K562 (cell line): Measurements from ENCODE around the gene FBXO48. TPM values are rescaled to one million over a fixed set of nuclear protein-coding genes. Genes with fewer than 3 reads are reported as not detected.
A peak's percentile ranks its signal among the peaks of the same experiment; 100 is the strongest.

Source experiments
- CEBPG ChIP-seq, 3 experiments: fragments of 200-800 bp in 1 of 3; sonication (Bioruptor generic) in 1 of 3; sonication (generic) in 1 of 3; formaldehyde crosslinking in 1 of 3; IDR thresholded peaks in 2 of 3; conservative IDR thresholded peaks in 1 of 3; 2 replicates each; pipeline versions ENCODE4 v1.6.1 to v1.8.0; 2016 to 2022; ENCODE audit warnings: missing compliant biosample characterization in 2 of 3, missing genetic modification characterization in 2 of 3, mild to moderate bottlenecking in 1 of 3, missing genetic modification reagents in 1 of 3
- CEBPZ ChIP-seq: fragments of 150-350 bp; IDR thresholded peaks from 2 replicates; pipeline ENCODE4 v1.6.1; 2014; ENCODE audit warnings: low read depth, mild to moderate bottlenecking, low read length, borderline replicate concordance
- DDX20 ChIP-seq: fragments of 450-650 bp; IDR thresholded peaks from 2 replicates; pipeline ENCODE4 v1.6.1; 2016; ENCODE audit warnings: missing genetic modification characterization, low read depth, mild to moderate bottlenecking, missing compliant biosample characterization, moderate library complexity
- E2F5 ChIP-seq: sonication (generic); formaldehyde crosslinking; IDR thresholded peaks from 2 replicates; pipeline ENCODE4 v1.8.0; 2022; ENCODE audit warnings: mild to moderate bottlenecking, missing genetic modification reagents
- HDGF ChIP-seq: fragments of 450-650 bp; IDR thresholded peaks from 2 replicates; pipeline ENCODE4 v1.6.1; 2016
- MBD1 ChIP-seq: fragments of 250-450 bp; sonication (Bioruptor Pico); IDR thresholded peaks from 2 replicates; pipeline ENCODE4 v1.8.0; 2022; ENCODE audit warnings: inconsistent platforms
- MXD1 ChIP-seq: fragments of 250-450 bp; sonication (Bioruptor Pico); IDR thresholded peaks from 2 replicates; pipeline ENCODE4 v1.8.0; 2021; ENCODE audit warnings: borderline replicate concordance, mild to moderate bottlenecking, moderate library complexity; ENCODE audit not compliant: poor library complexity, severe bottlenecking
- NKRF ChIP-seq: fragments of 450-650 bp; IDR thresholded peaks from 2 replicates; pipeline ENCODE4 v1.6.1; 2016; ENCODE audit warnings: borderline replicate concordance
- RB1 ChIP-seq: fragments of 450-650 bp; IDR thresholded peaks from 2 replicates; pipeline ENCODE4 v1.6.1; 2017; ENCODE audit warnings: low read depth, mild to moderate bottlenecking
- SAFB2 ChIP-seq: fragments of 200-400 bp; formaldehyde crosslinking; IDR thresholded peaks from 2 replicates; pipeline ENCODE4 v1.6.1; 2018; ENCODE audit warnings: borderline replicate concordance, low read length, low read depth, moderate library complexity; ENCODE audit not compliant: severe bottlenecking
- SMAD3 ChIP-seq: fragments of 450-650 bp; formaldehyde crosslinking; conservative IDR thresholded peaks from 2 replicates; pipeline ENCODE4 v1.4.0; 2020; ENCODE audit warnings: mild to moderate bottlenecking
- STAT5A ChIP-seq: IDR thresholded peaks from 2 replicates; pipeline ENCODE4 v1.6.1; 2012; ENCODE audit warnings: low read length, inconsistent platforms, borderline replicate concordance
- TAL1 ChIP-seq: fragments of 450-650 bp; IDR thresholded peaks from 2 replicates; pipeline ENCODE4 v1.6.1; 2016; ENCODE audit warnings: mild to moderate bottlenecking
- ZC3H8 ChIP-seq: fragments of 450-650 bp; IDR thresholded peaks from 2 replicates; pipeline ENCODE4 v1.6.1; 2017
- ZNF347 ChIP-seq: fragments of 450-650 bp; formaldehyde crosslinking; IDR thresholded peaks from 2 replicates; pipeline ENCODE4 v1.4.0; 2020; ENCODE audit warnings: low read depth, mild to moderate bottlenecking, moderate library complexity
- ZNF766 ChIP-seq: fragments of 200-800 bp; sonication (Bioruptor generic); conservative IDR thresholded peaks from 2 replicates; pipeline ENCODE4 v1.6.1; 2016; ENCODE audit warnings: missing genetic modification characterization, missing compliant biosample characterization
- polyA plus RNA-seq, 8 experiments: library from polyadenylated mRNA; depleted of rRNA in 4 of 8; stranded (reverse) in 5 of 8; unstranded in 3 of 8; fragments of >200 nt; fragmentation: Nextera tagmentation in 2 of 8; fragmentation: Illumina TruSeq in 1 of 8; extraction: Ambion mirVana in 2 of 8; extraction: Trizol in 1 of 8; gene quantifications; 2 replicates each; pipeline versions ENCODE4 v1.2.1 to v1.2.3, GENCODE V29; 2011 to 2014; ENCODE audit warnings: inconsistent platforms in 1 of 8, missing spikeins in 1 of 8
- total RNA-seq, 7 experiments: library from RNA; depleted of rRNA in 6 of 7; stranded (reverse); fragments of >200 nt in 6 of 7; fragmentation: Illumina TruSeq in 2 of 7; extraction: Trizol in 2 of 7; gene quantifications; 2 replicates each; pipeline versions ENCODE4 v1.2.1 to v1.2.3, GENCODE V29; 2011 to 2021; ENCODE audit warnings: low replicate concordance in 1 of 7

The FBXO48 gene
- total and polyA plus RNA-seq, 9 of the 15 experiments (the other 6 are each of a cell fraction or from before 2014, with no cell fraction given): 0.36 to 1.8 (median 0.73) TPM

GRCh38 chr2:68467077-68467960 lies at the start of gene FBXO48, which contains the start of gene APLF (continued):
- TF ChIP-seq MXD1 (CRISPR knock-in tag) (no peak), HDGF (no peak), SMAD3 (CRISPR knock-in tag) (no peak), NKRF (peak; percentile 84), CEBPZ (no peak), ZNF347 (no peak), ZC3H8 (no peak), MBD1 (CRISPR knock-in tag) (no peak), ZNF766 (CRISPR knock-in tag) (peak; percentile 96), CEBPG (CRISPR knock-in tag; IDR thresholded peaks at IDR 0.05) (peak; percentile 91), CEBPG (tag; conservative IDR thresholded peaks at IDR 0.05 in 1 of 2, IDR thresholded peaks at IDR 0.05 in 1 of 2) (peak; percentile 96 to 99), TAL1 (no peak), STAT5A (no peak), SAFB2 (no peak), RB1 (peak; percentile 78), E2F5 (CRISPR knock-in tag) (no peak), DDX20 (no peak)
